Naive B cell (primary cell): ENCODE results near the gene MRGPRF. TPM values are rescaled to one million over a fixed set of nuclear protein-coding genes. Genes with fewer than 3 reads are reported as not detected.
A peak's percentile ranks its signal among the peaks of the same experiment; 100 is the strongest.

Experiments used
- ATAC-seq, 2 donors: fragments of 150-1000 bp; cut with Tn5 transposase; 2 replicates each; pipeline ENCODE4 v1.10.0; 2021; ENCODE audit warnings: low read depth in 2 of 2, mild to moderate bottlenecking in 2 of 2, moderate library complexity in 2 of 2
- DNase-seq: peaks from one replicate; pipeline ENCODE4 v3.0.0; 2022
- H3K27ac Mint-ChIP-seq, 6 donors: one replicate each; pipeline ENCODE4 v1.8.0; 2020 to 2022; ENCODE audit warnings: mild to moderate bottlenecking in 6 of 6, mixed read lengths in 6 of 6, moderate library complexity in 5 of 6, inconsistent platforms in 2 of 6
- H3K27me3 Mint-ChIP-seq, 3 donors: one replicate each; pipeline ENCODE4 v1.8.0; 2021 to 2022; ENCODE audit warnings: mixed read lengths in 3 of 3, mild to moderate bottlenecking in 1 of 3
- H3K36me3 Mint-ChIP-seq, 2 donors: one replicate each; pipeline ENCODE4 v1.8.0; 2020 to 2022; ENCODE audit warnings: mixed read lengths in 2 of 2, inconsistent platforms in 1 of 2, mild to moderate bottlenecking in 1 of 2
- H3K4me1 Mint-ChIP-seq, 3 donors: one replicate each; pipeline ENCODE4 v1.8.0; 2020 to 2022; ENCODE audit warnings: mixed read lengths in 3 of 3, inconsistent platforms in 1 of 3, mild to moderate bottlenecking in 1 of 3, moderate library complexity in 1 of 3
- H3K4me3 Mint-ChIP-seq, 8 donors: one replicate each; pipeline ENCODE4 v1.8.0; 2020 to 2022; ENCODE audit warnings: mild to moderate bottlenecking in 8 of 8, mixed read lengths in 8 of 8, moderate library complexity in 8 of 8, inconsistent platforms in 2 of 8
- H3K9me3 Mint-ChIP-seq, 7 donors: one replicate each; pipeline ENCODE4 v1.8.0; 2020 to 2022; ENCODE audit warnings: mixed read lengths in 7 of 7, mild to moderate bottlenecking in 5 of 7, inconsistent platforms in 2 of 7, moderate library complexity in 1 of 7
- polyA plus RNA-seq, 6 donors: library from polyadenylated mRNA; unstranded; fragments of 300-500 nt; fragmentation: Illumina TruSeq; gene quantifications; one replicate each; pipeline ENCODE4 v1.2.3, GENCODE V29; 2021; ENCODE audit warnings: low read depth in 6 of 6

Gene MRGPRF
- polyA plus RNA-seq, 6 donors from 2014 or later: not detected

GRCh38 chr11:69044111-69045013, 31.3 kb upstream of the MRGPRF start:
- H3K4me3 Mint-ChIP-seq: no peak overlapping the region
- ATAC-seq (no peak), DNase-seq (no peak)
- no peaks in the 10 kb centered on the region for H3K9me3 Mint-ChIP-seq
- peaks cover 9 to 18% (median 16%) of the 10 kb centered on the region in 3 donors for H3K27me3 Mint-ChIP-seq
- peak overlapping the region in 2 of 6 donors; percentile 38 to 78 for H3K27ac Mint-ChIP-seq
- no peaks in the 10 kb centered on the region for H3K36me3 Mint-ChIP-seq
- H3K4me1 Mint-ChIP-seq: peaks cover 4 to 10% (median 7%) of the 10 kb centered on the region in 3 donors

- no peaks in the 10 kb centered on the region for H3K36me3 Mint-ChIP-seq
- H3K27me3 Mint-ChIP-seq: peaks cover 9 to 24% (median 18%) of the 10 kb centered on the region in 3 donors
- peak overlapping the region in 2 of 6 donors; percentile 22 to 47 for H3K27ac Mint-ChIP-seq
- H3K4me1 Mint-ChIP-seq: no peaks in the 10 kb centered on the region
- DNase-seq: no peak
- ATAC-seq: no peak
- no peaks in the 10 kb centered on the region for H3K9me3 Mint-ChIP-seq
- H3K4me3 Mint-ChIP-seq: no peak overlapping the region
These were observed 28.5 kb upstream of the MRGPRF start for GRCh38 chr11:69041516-69041915.

GRCh38 chr11:69040581-69041260, 27.7 kb upstream of the MRGPRF start:
- no peaks in the 10 kb centered on the region for H3K9me3 Mint-ChIP-seq
- H3K4me3 Mint-ChIP-seq: peak overlapping the region in 1 of 8 donors; percentile 13
- DNase-seq (no peak), ATAC-seq (no peak)
- no peaks in the 10 kb centered on the region for H3K4me1 Mint-ChIP-seq
- no peaks in the 10 kb centered on the region for H3K36me3 Mint-ChIP-seq
- H3K27ac Mint-ChIP-seq: peak overlapping the region in 1 of 6 donors; percentile 22
- H3K27me3 Mint-ChIP-seq: peaks cover 9 to 31% (median 19%) of the 10 kb centered on the region in 3 donors

GRCh38 chr11:69040051-69040450, 27.0 kb upstream of the MRGPRF start:
- no peak overlapping the region for H3K27ac Mint-ChIP-seq
- peaks cover 8 to 34% (median 18%) of the 10 kb centered on the region in 3 donors for H3K27me3 Mint-ChIP-seq
- no peaks in the 10 kb centered on the region for H3K9me3 Mint-ChIP-seq
- no peaks in the 10 kb centered on the region for H3K36me3 Mint-ChIP-seq
- ATAC-seq (no peak), DNase-seq (no peak)
- no peaks in the 10 kb centered on the region for H3K4me1 Mint-ChIP-seq
- H3K4me3 Mint-ChIP-seq: no peak overlapping the region

DNA sequence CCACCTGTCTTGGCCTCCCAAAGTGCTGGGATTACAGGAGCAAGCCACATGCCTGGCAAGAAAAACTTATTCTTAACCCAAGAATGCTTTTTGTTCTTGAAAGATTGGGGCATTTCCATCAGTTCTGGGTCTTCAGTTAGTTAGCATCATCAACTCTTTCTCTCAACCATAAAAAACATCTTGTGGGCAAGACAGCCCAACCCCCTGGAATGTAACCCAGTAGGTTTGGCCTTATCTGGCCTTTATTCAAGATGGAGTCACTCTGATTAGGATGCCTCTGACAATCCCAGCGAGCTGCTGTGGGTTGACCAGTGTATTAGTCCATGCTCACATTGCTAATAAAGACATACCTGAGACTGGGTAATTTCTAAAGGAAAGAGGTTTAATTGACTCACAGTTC, 26.5 kb upstream of the MRGPRF start:
- H3K9me3 Mint-ChIP-seq: no peaks in the 10 kb centered on the region
- ATAC-seq (no peak), DNase-seq (no peak)
- no peaks in the 10 kb centered on the region for H3K36me3 Mint-ChIP-seq
- no peak overlapping the region for H3K4me3 Mint-ChIP-seq
- H3K27ac Mint-ChIP-seq: no peak overlapping the region
- H3K4me1 Mint-ChIP-seq: no peaks in the 10 kb centered on the region
- peaks cover 5 to 35% (median 23%) of the 10 kb centered on the region in 3 donors for H3K27me3 Mint-ChIP-seq

DNA sequence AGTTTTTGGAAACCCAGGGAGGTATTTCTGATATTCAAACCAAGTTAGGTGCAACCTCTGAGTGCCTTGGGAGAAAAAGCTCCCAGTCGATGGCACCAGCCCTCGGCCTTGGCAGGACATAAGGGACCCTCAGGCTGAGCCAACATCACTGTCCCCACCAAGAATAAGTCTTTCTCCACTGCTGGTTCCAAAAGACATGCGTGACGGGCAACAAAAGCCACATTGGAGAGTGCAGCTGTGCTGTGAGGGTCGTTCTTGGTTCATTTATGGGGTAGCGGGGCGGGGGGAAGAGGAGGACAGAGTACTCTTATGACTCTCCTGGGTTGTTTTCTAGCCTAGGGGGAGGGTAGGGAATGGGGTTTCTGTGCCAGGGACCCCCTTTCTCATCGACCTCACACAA, 24.5 kb upstream of the MRGPRF start:
- ATAC-seq: no peak
- Mint-ChIP-seq H3K27ac (no peak overlapping the region), H3K9me3 (no peaks in the 10 kb centered on the region), H3K4me1 (no peaks in the 10 kb centered on the region), H3K36me3 (no peaks in the 10 kb centered on the region), H3K27me3 (peaks cover 0 to 40% (median 23%) of the 10 kb centered on the region in 3 donors), H3K4me3 (no peak overlapping the region)
- DNase-seq: no peak

- Mint-ChIP-seq H3K27me3 (peaks cover 0 to 38% (median 23%) of the 10 kb centered on the region in 3 donors), H3K4me1 (no peaks in the 10 kb centered on the region), H3K4me3 (no peak overlapping the region)
These were observed 24.0 kb upstream of the MRGPRF start for GRCh38 chr11:69037074-69037473.

GRCh38 chr11:69035946-69036340, 22.9 kb upstream of the MRGPRF start:
- H3K27ac Mint-ChIP-seq: peak overlapping the region in 1 of 6 donors; percentile 64
- no peaks in the 10 kb centered on the region for H3K9me3 Mint-ChIP-seq
- no peak for ATAC-seq
- DNase-seq: no peak
- H3K27me3 Mint-ChIP-seq: peaks cover 4 to 46% (median 23%) of the 10 kb centered on the region in 3 donors
- H3K4me3 Mint-ChIP-seq: no peak overlapping the region
- H3K36me3 Mint-ChIP-seq: no peaks in the 10 kb centered on the region
- no peaks in the 10 kb centered on the region for H3K4me1 Mint-ChIP-seq

More at GRCh38 chr11:69037074-69037473, 24.0 kb upstream of the MRGPRF start:
- Mint-ChIP-seq H3K36me3 (no peaks in the 10 kb centered on the region), H3K27ac (no peak overlapping the region), H3K9me3 (no peaks in the 10 kb centered on the region)
- no peak for ATAC-seq
- no peak for DNase-seq

DNA sequence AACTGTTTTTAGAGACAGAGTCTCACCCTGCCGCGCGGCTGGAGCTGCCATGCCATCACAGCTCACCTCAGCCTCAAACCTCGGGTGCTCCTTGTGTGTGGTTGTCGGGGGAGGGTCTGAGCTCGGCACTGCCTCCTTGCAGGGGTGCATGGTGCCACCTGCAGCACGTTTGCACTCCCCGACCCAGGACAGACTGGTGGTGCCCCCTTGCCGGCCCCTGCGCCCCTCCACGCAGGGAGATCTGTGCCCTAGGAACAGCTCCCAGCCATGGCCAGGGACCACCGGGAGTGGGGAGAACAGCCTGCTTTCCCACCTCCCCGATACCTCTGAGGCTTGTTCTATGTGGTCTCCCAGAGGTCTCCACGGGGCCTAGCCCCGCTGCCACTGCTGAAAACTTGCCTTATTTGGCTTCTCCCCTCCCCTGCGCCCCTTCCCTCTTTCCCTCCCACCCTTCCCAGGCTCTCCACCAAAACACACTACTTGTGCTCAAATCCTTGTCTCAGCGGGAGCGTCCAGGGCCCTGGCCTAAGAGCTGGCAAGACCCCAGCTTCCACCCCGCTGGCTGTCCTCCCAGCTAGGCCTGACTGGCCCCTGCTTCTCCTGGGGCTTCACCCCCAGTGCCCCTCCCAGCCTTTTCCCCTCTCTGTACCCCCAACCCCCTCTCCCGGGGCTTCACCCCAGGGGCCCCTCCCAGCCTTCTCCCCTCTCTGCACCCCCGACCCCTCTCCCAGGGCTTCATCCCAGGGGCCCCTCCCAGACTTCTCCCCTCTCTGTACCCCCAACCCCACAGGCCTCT, 22.3 kb upstream of the MRGPRF start:
- Mint-ChIP-seq H3K36me3 (no peaks in the 10 kb centered on the region), H3K4me3 (no peak overlapping the region), H3K27me3 (peaks cover 4 to 46% (median 23%) of the 10 kb centered on the region in 3 donors), H3K27ac (no peak overlapping the region), H3K9me3 (no peaks in the 10 kb centered on the region), H3K4me1 (no peaks in the 10 kb centered on the region)
- DNase-seq (no peak), ATAC-seq (no peak)

- ATAC-seq (no peak), DNase-seq (no peak)
- peak overlapping the region in 1 of 6 donors; percentile 64 for H3K27ac Mint-ChIP-seq
- H3K4me1 Mint-ChIP-seq: no peaks in the 10 kb centered on the region
- H3K4me3 Mint-ChIP-seq: no peak overlapping the region
- H3K36me3 Mint-ChIP-seq: no peaks in the 10 kb centered on the region
- H3K9me3 Mint-ChIP-seq: no peaks in the 10 kb centered on the region
- H3K27me3 Mint-ChIP-seq: peaks cover 4 to 46% (median 23%) of the 10 kb centered on the region in 3 donors
These were observed 21.2 kb upstream of the MRGPRF start for GRCh38 chr11:69034123-69034867.

DNA sequence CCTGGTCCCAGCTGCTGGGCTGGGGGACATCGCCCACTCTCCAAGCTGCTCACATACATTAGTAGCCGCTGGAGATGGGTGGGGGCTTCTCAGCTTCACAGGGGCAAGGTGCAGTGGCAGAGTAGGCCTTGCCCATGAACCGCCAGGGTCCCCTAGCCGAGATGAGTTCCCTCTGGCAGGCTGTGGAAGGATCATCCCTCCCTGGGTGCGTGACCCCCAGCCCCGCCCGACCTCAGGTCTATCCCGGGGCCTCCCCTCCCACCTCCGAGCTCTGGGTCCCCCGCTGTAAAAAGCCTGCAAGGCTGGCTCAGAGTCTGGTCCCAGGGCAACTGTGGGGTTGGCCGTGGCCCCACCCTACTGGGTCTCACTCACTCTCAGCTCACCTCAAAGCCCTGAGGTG, 20.4 kb upstream of the MRGPRF start:
- H3K9me3 Mint-ChIP-seq: no peaks in the 10 kb centered on the region
- no peaks in the 10 kb centered on the region for H3K36me3 Mint-ChIP-seq
- H3K27me3 Mint-ChIP-seq: peaks cover 4 to 46% (median 23%) of the 10 kb centered on the region in 3 donors
- no peak for DNase-seq
- H3K4me1 Mint-ChIP-seq: no peaks in the 10 kb centered on the region
- no peak overlapping the region for H3K4me3 Mint-ChIP-seq
- ATAC-seq: no peak
- no peak overlapping the region for H3K27ac Mint-ChIP-seq

- ATAC-seq (no peak), DNase-seq (no peak)
- Mint-ChIP-seq H3K36me3 (no peaks in the 10 kb centered on the region), H3K9me3 (no peaks in the 10 kb centered on the region), H3K4me1 (no peaks in the 10 kb centered on the region), H3K4me3 (no peak overlapping the region), H3K27ac (no peak overlapping the region), H3K27me3 (peaks cover 4 to 46% (median 23%) of the 10 kb centered on the region in 3 donors)
These were observed 19.8 kb upstream of the MRGPRF start for GRCh38 chr11:69032833-69033232.

GRCh38 chr11:69030301-69030700, 17.3 kb upstream of the MRGPRF start:
- ATAC-seq (no peak), DNase-seq (no peak)
- Mint-ChIP-seq H3K27ac (peak overlapping the region in 2 of 6 donors; percentile 1 to 88), H3K9me3 (peaks cover 0 to 2% (median 0%) of the 10 kb centered on the region in 7 donors), H3K36me3 (no peaks in the 10 kb centered on the region), H3K4me3 (no peak overlapping the region), H3K4me1 (no peaks in the 10 kb centered on the region), H3K27me3 (peaks cover 4 to 27% (median 13%) of the 10 kb centered on the region in 3 donors)
